CD4-positive, alpha-beta T cell treated with Interleukin-4 for 4 hours (primary cell): ENCODE results near the gene POU6F2.
A peak's percentile ranks its signal among the peaks of the same experiment; 100 is the strongest.
"Not testable (repeated sequence)": the region's sequence is repeated elsewhere in the genome, so short reads cannot be mapped to it uniquely, and the experiment has no call there.

Experiments used
- DNase-seq: peaks from one replicate; pipeline ENCODE4 v3.0.0-alpha.2; 2020

The POU6F2 gene

GRCh38 chr7:38977685-38978084, at the start of gene POU6F2:
TSS of gene POU6F2 (plus strand) at chr7:38977909. CDS start at chr7:38977954, 45 bp downstream.
- DNase-seq, result no peak

GRCh38 chr7:38928506-38928905, 49.2 kb upstream of the POU6F2 start:
- DNase-seq, result no peak

DNA sequence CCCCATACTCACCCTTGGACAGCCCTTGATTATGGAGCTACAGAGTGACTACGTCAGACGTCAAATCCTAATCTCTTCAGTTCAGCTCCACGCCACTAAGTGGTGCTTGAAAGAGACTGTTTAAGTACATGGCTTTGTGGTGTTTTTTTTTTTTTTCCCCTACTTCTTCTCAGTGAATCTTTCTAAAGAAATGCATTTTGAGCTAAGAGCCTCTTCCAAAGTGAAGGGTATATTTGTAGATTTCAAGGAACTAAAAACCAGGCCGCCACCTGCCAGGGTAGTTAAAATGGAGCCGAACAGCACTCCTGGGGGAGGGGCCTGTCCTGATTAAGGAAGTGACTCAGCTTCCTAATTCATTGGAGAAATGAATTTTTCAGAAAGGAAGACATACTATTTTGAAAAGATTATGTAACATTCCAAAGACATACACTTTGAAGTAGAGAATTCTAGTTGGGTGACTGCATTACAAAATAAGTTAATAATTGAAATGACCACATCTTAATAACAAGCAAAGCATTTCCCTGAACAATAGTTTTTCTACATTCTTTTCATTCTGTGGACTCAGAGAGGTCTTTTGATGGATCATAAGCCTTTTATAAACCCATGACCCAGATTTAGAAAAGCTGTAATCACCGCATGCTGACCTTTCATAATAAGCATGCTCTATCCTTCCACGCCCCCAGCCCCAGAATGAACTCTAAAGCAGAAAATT, 48.1 kb upstream of the POU6F2 start:
- no peak for DNase-seq

DNA sequence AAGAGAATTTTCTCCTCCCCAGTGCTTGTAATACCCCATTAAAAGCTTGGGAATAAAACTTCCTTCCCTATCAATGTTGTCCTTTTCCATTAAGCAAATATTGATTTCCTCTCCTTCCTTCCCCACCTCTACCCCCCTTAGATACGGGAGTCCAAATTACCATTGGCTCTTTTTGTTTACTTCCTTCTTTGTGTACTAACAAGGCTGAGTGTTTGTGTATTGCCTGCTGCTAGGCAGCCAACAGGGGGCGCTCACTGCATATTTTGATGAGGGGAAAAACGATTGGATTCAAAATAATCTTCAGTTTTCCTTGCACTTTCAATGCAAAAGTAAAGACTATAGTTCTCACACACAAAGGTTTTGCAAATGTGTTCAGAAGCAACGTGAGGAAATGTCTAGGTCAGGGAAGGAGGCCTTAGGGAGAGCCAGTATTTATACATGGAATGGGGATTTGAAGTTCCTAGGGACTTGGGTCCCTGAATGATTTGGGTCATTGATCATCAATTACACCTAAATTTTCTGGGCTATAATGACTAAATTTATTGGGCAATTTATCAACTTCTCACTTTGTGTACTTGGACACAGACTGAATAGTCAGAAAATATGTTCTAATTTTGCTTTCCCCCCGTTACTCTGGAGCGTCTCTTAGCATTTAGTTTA, 45.1 kb upstream of the POU6F2 start:
- peak; percentile 27 for DNase-seq

DNA sequence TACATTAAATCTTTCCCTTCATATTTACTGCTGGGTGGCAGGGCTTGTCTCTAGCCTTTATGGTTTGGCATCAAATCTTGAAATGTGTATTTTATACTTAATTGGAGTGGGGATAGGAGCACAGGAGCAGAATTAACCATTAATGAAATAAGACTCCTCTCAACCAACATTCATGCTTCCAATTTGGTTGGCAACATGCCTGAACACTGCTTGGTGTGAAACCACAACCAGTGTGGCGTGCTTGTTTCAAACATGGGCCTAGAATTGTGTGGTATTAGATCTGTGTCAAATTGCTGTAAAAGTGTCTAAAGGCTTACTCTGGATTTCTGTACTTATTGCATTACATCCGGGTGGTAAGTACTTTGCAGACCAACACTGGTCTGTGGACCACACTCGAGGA, 43.7 kb upstream of the POU6F2 start:
- DNase-seq, result no peak

- no peak for DNase-seq
Observed at GRCh38 chr7:38934536-38934935, 43.2 kb upstream of the POU6F2 start.

DNA sequence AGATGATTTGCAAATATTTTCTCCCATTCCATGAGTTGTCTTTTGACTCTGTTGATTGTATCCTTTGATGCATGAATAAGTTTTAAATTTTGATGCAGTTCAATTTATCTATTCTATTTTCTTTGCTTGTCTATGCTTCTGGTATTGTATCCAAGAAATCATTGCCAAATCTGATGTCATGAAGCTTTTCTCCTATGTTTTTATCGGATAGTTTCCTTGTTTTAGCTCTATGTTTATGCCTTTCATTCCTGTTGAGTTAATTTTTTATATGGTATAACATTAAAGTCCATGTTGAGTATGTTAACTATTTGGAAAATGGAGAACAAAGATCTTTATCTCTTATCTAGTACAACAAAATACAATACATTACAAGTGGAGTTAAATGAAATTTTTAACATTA, 41.1 kb upstream of the POU6F2 start:
- no peak for DNase-seq

GRCh38 chr7:38938001-38938485, 39.7 kb upstream of the POU6F2 start:
- no peak for DNase-seq

DNA sequence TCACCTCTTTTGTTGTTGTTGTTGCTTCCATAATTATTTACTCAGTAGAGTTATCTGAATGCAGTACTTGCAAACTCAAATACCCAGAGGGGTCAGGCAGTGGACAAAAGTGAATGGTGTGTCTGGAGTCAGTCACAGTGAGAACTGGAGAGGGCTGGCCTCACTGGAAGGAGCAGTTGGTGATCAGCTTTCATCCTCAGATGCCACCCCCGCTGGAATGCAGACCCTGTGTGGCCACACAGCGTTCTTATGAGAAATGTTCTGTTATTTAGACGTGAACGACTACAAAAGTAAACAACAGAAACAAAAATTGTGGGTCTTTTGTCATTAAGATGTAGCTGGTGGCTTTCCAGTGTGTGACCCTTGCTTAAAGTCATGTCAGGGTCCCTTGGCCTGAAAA, 39.1 kb upstream of the POU6F2 start:
- no peak for DNase-seq

GRCh38 chr7:38940774-38941173, 36.9 kb upstream of the POU6F2 start:
- no peak for DNase-seq

GRCh38 chr7:38942431-38943051, 35.2 kb upstream of the POU6F2 start:
- no peak for DNase-seq

DNA sequence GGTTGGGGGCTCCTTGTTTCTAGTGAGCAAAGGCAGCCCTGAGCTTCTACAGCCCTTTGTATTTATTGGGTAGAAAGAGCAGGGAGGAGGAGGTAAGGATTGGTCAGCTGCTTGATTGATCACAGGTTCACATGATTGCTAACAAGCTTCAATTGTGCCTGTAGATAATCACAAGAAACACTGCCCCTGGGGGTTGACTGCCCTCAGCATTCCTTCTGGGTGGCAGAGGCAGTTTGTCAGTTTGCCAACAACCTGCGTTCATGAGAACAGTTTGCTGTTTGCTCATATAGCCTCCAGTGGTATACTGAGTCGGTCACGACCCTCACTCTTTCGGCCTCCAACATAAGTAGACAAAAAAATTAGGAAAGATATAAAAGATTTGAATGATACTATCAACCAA, 30.2 kb upstream of the POU6F2 start:
- not testable (repeated sequence) for DNase-seq

- no peak for DNase-seq
Observed at GRCh38 chr7:38950309-38950708, 27.4 kb upstream of the POU6F2 start.

DNA sequence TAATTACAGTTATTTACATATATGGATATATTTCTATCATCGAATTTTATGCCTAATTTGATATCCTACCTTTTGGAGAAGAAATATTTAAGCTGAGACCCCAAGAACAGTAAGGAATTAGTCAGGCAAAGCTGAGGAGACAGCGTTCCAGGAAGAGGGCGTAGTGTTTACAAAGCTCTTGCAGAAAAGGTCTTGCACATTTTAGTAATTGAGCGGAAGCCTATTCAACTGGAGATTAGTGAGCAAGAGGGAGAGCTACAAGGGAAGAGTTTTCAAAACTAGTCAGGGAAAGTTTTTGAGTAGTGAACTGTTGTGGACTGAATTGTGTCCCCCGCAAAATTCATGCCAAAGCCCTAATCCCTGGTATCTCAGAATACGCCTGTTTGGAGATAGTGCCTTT, 26.5 kb upstream of the POU6F2 start:
- no peak for DNase-seq

DNA sequence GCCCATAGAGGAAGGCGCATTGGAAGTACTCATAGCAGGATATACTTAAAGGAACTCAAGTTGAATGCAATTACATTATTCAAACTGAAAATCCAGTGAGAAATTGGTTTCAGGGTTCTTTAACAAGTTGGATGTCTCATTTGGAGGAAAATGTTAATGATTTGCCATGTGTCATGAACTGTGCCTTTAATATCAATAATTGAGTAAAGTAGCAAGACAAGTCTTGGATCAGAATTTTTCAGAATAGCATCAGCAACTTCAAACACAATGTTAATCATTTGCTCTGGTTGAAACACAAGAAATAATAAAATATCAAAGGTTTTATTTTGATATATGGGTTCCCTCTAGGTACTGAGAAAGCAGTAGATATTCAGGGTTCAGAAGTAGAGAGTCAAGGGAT, 24.5 kb upstream of the POU6F2 start:
- DNase-seq, result no peak

- no peak for DNase-seq
Observed at GRCh38 chr7:38953971-38954370, 23.7 kb upstream of the POU6F2 start.

GRCh38 chr7:38955892-38956291, 21.8 kb upstream of the POU6F2 start:
- no peak for DNase-seq

DNA sequence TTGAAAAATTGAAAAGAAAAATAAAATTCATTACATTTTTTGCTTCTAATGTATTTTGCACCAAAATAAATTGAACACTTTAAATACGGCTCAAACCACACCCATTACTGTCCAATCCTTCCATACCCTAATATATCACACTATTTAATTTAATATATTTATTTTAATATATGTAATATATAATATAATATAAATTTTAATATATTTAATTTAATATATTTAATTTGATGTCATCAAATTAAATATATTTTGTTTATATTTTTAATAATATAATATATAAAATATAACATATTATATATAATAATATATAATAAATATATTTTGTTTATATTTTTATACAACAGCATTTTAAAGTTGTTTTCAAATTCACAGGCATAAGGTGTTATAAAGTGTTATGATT, 15.7 kb upstream of the POU6F2 start:
- no peak for DNase-seq

GRCh38 chr7:38964921-38965320, 12.8 kb upstream of the POU6F2 start:
- DNase-seq, result no peak

DNA sequence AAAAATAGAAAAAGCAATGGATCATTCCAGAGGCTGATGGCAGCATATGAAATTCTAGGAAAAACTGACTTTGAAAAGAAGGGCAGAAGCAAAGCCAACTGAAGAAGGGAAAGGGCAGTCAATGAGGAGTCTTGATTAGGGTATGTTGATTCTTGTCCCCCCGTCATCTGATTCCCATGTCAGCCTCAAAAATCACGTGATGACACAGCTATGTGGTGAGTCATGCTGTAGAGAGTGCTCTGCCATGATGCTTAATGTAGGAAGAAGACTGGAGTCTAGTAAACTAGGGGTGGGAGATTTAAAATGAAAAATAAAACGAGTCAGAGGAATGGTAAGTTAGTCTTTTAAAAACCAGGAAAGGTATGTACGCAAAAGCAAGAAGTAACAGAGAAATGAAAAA, 3.9 kb upstream of the POU6F2 start:
- no peak for DNase-seq

GRCh38 chr7:38975944-38976392, 1.7 kb upstream of the POU6F2 start:
- DNase-seq, result no peak

GRCh38 chr7:38978491-38978890, 782 bp downstream of the POU6F2 start:
- DNase-seq, result no peak

GRCh38 chr7:38992203-38992602, 14.5 kb downstream of the POU6F2 start:
- no peak for DNase-seq

DNA sequence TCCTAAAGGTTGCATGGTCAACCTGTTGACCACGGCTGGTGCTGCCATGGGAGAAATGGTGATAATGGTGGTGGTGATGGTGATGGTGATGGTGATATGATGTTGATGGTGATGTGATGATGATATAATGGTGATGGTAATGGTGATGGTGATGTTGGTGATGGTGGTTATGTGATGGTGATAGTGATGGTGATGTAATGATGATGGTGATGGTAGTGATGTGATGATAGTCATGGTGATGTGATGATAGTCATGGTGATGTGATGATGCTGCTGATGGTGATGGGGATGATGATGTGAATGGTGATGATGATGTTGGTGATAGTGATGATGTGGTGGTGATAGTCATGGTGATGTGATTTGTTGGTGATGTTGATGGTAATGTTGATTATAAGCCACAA, 23.9 kb downstream of the POU6F2 start:
- no peak for DNase-seq
